B cell (primary cell): Measurements from ENCODE around the gene SYNC.

Source experiments
- EZH2 ChIP-seq: IDR thresholded peaks from 2 replicates; pipeline ENCODE4 v1.6.1; 2012; ENCODE audit warnings: borderline replicate concordance, low read depth, mild to moderate bottlenecking, moderate library complexity, low read length; ENCODE audit not compliant: insufficient read depth, poor library complexity, severe bottlenecking
- TF ChIP-seq, protein P1 (sequence below): fragments of 200-600 bp; IDR thresholded peaks from one replicate; pipeline ENCODE4 v1.8.0; 2022; ENCODE audit warnings: antibody characterized with exemption, mild to moderate bottlenecking

DNA sequence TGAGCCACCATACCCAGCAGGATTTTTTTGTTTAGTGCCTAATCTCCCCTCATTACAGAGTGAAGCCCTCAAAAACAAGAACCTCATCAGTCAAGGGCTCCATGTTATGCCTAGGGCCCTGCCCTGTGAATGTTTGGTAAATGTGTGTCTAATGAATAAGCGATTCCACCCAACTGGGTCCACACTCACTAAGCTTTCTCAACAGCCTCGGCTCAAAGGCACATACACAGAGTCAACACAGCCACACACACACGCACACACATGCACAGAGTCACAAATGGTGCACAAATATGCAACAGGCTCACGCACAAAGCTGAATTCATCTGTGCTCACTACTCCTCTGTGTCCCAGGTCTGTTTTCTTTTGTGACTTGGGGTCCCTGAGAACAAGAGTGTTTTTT, 11.7 kb upstream of the SYNC start:
- TF ChIP-seq, protein P1, sequence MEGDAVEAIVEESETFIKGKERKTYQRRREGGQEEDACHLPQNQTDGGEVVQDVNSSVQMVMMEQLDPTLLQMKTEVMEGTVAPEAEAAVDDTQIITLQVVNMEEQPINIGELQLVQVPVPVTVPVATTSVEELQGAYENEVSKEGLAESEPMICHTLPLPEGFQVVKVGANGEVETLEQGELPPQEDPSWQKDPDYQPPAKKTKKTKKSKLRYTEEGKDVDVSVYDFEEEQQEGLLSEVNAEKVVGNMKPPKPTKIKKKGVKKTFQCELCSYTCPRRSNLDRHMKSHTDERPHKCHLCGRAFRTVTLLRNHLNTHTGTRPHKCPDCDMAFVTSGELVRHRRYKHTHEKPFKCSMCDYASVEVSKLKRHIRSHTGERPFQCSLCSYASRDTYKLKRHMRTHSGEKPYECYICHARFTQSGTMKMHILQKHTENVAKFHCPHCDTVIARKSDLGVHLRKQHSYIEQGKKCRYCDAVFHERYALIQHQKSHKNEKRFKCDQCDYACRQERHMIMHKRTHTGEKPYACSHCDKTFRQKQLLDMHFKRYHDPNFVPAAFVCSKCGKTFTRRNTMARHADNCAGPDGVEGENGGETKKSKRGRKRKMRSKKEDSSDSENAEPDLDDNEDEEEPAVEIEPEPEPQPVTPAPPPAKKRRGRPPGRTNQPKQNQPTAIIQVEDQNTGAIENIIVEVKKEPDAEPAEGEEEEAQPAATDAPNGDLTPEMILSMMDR = no peak
- no peak for TF ChIP-seq EZH2
